H9 (cell line): ENCODE results near the gene PLPP2. TPM values are rescaled to one million over a fixed set of nuclear protein-coding genes. Genes with fewer than 3 reads are reported as not detected.

ENCODE experiments used
- DNase-seq: peaks from one replicate; pipeline ENCODE4 v3.0.0-alpha.2; 2017
- H2AFZ ChIP-seq: one replicate; pipeline ENCODE4 v1.6.1; 2013; ENCODE audit warnings: mild to moderate bottlenecking, low read length, control low read depth, moderate library complexity
- H2AK5ac ChIP-seq: 2 replicates; pipeline ENCODE4 v1.6.1; 2013; ENCODE audit warnings: low read length, control low read depth, mixed read lengths; ENCODE audit not compliant: insufficient read length
- H2BK120ac ChIP-seq: one replicate; pipeline ENCODE4 v1.6.1; 2013; ENCODE audit warnings: low read depth, mild to moderate bottlenecking, low read length, control low read depth, inconsistent platforms; ENCODE audit not compliant: poor library complexity, severe bottlenecking
- H2BK12ac ChIP-seq: 2 replicates; pipeline ENCODE4 v1.6.1; 2013; ENCODE audit warnings: low read length, control low read depth, mixed read lengths, low read depth; ENCODE audit not compliant: insufficient read length
- H2BK15ac ChIP-seq: 2 replicates; pipeline ENCODE4 v1.6.1; 2013; ENCODE audit warnings: low read depth, low read length, control low read depth
- H2BK20ac ChIP-seq: one replicate; pipeline ENCODE4 v1.6.1; 2013; ENCODE audit warnings: low read depth, mild to moderate bottlenecking, low read length, control low read depth, inconsistent platforms; ENCODE audit not compliant: poor library complexity, severe bottlenecking
- H2BK5ac ChIP-seq: 2 replicates; pipeline ENCODE4 v1.6.1; 2013; ENCODE audit warnings: low read length, control low read depth, mixed read lengths; ENCODE audit not compliant: insufficient read length
- H3K14ac ChIP-seq: 2 replicates; pipeline ENCODE4 v1.6.1; 2013; ENCODE audit warnings: low read length, control low read depth; ENCODE audit not compliant: insufficient read depth
- H3K18ac ChIP-seq: 2 replicates; pipeline ENCODE4 v1.6.1; 2013; ENCODE audit warnings: low read depth, mild to moderate bottlenecking, mixed read lengths, low read length, control low read depth; ENCODE audit not compliant: insufficient read length
- H3K23ac ChIP-seq: 2 replicates; pipeline ENCODE4 v1.6.1; 2013; ENCODE audit warnings: low read length, control low read depth, mixed read lengths, low read depth; ENCODE audit not compliant: insufficient read length
- H3K23me2 ChIP-seq: 2 replicates; pipeline ENCODE4 v1.6.1; 2013; ENCODE audit warnings: low read depth, mild to moderate bottlenecking, mixed read lengths, low read length, control low read depth; ENCODE audit not compliant: insufficient read length, poor library complexity, severe bottlenecking
- H3K27ac ChIP-seq: 2 replicates; pipeline ENCODE4 v1.5.1; 2013; ENCODE audit warnings: low read length, control low read depth, mixed read lengths, low read depth; ENCODE audit not compliant: insufficient read length
- H3K27me3 ChIP-seq: 2 replicates; pipeline ENCODE4 v1.6.1; 2013; ENCODE audit warnings: low read length, control low read depth, inconsistent platforms; ENCODE audit not compliant: insufficient read depth
- H3K4ac ChIP-seq: 2 replicates; pipeline ENCODE4 v1.6.1; 2013; ENCODE audit warnings: low read depth, mild to moderate bottlenecking, control low read depth, inconsistent platforms, low read length, moderate library complexity
- H3K4me1 ChIP-seq: 2 replicates; pipeline ENCODE4 v1.6.1; 2013; ENCODE audit warnings: low read length, control low read depth, inconsistent platforms; ENCODE audit not compliant: insufficient read depth
- H3K4me2 ChIP-seq: 2 replicates; pipeline ENCODE4 v1.6.1; 2013; ENCODE audit warnings: low read length, control low read depth, mixed read lengths; ENCODE audit not compliant: insufficient read length, insufficient read depth
- H3K56ac ChIP-seq: 2 replicates; pipeline ENCODE4 v1.6.1; 2013; ENCODE audit warnings: low read depth, mild to moderate bottlenecking, mixed read lengths, low read length, control low read depth; ENCODE audit not compliant: insufficient read length
- H3K79me1 ChIP-seq: 2 replicates; pipeline ENCODE4 v1.6.1; 2013; ENCODE audit warnings: low read depth, mild to moderate bottlenecking, moderate library complexity, low read length, control low read depth, inconsistent platforms; ENCODE audit not compliant: insufficient read depth, poor library complexity, severe bottlenecking
- H3K79me2 ChIP-seq: 2 replicates; pipeline ENCODE4 v1.6.1; 2013; ENCODE audit warnings: low read length, control low read depth, inconsistent platforms; ENCODE audit not compliant: insufficient read depth
- H3K9ac ChIP-seq: 2 replicates; pipeline ENCODE4 v1.6.1; 2013; ENCODE audit warnings: low read length, control low read depth, mixed read lengths; ENCODE audit not compliant: insufficient read length; ENCODE audit errors: extremely low read depth
- H3K9me3 ChIP-seq: one replicate; pipeline ENCODE4 v1.6.1; 2013; ENCODE audit warnings: low read depth, low read length, inconsistent platforms; ENCODE audit not compliant: control insufficient read depth
- H3T11ph ChIP-seq: one replicate; pipeline ENCODE4 v1.6.1; 2013; ENCODE audit warnings: mild to moderate bottlenecking, low read length, control low read depth, inconsistent platforms
- H4K20me1 ChIP-seq: one replicate; pipeline ENCODE4 v1.6.1; 2013; ENCODE audit not compliant: control insufficient read depth, insufficient read length, insufficient read depth
- H4K5ac ChIP-seq: 2 replicates; pipeline ENCODE4 v1.6.1; 2013; ENCODE audit warnings: low read depth, mild to moderate bottlenecking, mixed read lengths, low read length, control low read depth; ENCODE audit not compliant: insufficient read length
- H4K8ac ChIP-seq: replicated peaks from 2 replicates; pipeline ENCODE4 v1.6.1; 2013; ENCODE audit warnings: low read length, control low read depth, mixed read lengths, low read depth; ENCODE audit not compliant: insufficient read length
- H4K91ac ChIP-seq: 2 replicates; pipeline ENCODE4 v1.6.1; 2013; ENCODE audit warnings: low read depth, mild to moderate bottlenecking, moderate library complexity, mixed read lengths, low read length, control low read depth; ENCODE audit not compliant: insufficient read length
- H3K27ac Mint-ChIP-seq, 3 experiments: 2 replicates in 2 of 3; 3 replicates in 1 of 3; pipeline ENCODE4 v1.8.0; 2020 to 2021; ENCODE audit warnings: mixed read lengths in 3 of 3, mild to moderate bottlenecking in 1 of 3, moderate library complexity in 1 of 3
- H3K27me3 Mint-ChIP-seq: 2 replicates; pipeline ENCODE4 v1.8.0; 2021; ENCODE audit warnings: low read depth, mild to moderate bottlenecking, moderate library complexity, mixed read lengths
- H3K36me3 Mint-ChIP-seq, 3 experiments: 2 replicates in 2 of 3; 3 replicates in 1 of 3; pipeline ENCODE4 v1.8.0; 2020 to 2021; ENCODE audit warnings: low read depth in 3 of 3, mixed read lengths in 3 of 3; ENCODE audit not compliant: insufficient read depth in 1 of 3
- H3K4me1 Mint-ChIP-seq, 2 experiments: 2 replicates each; pipeline ENCODE4 v1.8.0; 2020; ENCODE audit warnings: mixed read lengths in 2 of 2
- H3K4me3 Mint-ChIP-seq, 2 experiments: 2 replicates in 1 of 2; 3 replicates in 1 of 2; pipeline ENCODE4 v1.8.0; 2020 to 2021; ENCODE audit warnings: mild to moderate bottlenecking in 2 of 2, mixed read lengths in 2 of 2, moderate library complexity in 1 of 2
- H3K9me3 Mint-ChIP-seq, 2 experiments: 2 replicates in 1 of 2; 3 replicates in 1 of 2; pipeline ENCODE4 v1.8.0; 2020; ENCODE audit warnings: mild to moderate bottlenecking in 2 of 2, mixed read lengths in 2 of 2, moderate library complexity in 1 of 2
- WGBS: extraction: QIAGEN DNeasy Blood & Tissue Kit; methylation state at CpG from one replicate; pipeline ENCODE4 v1.1.7; 2013; ENCODE audit warnings: missing lambda C conversion rate, low lambda C conversion rate, mixed read lengths; ENCODE audit not compliant: insufficient read length; ENCODE audit errors: extremely low coverage; 5-methylcytosine and 5-hydroxymethylcytosine counted together
- total RNA-seq: library from RNA; stranded (reverse); gene quantifications from 2 replicates; pipeline ENCODE4 v1.2.1, GENCODE V29; 2021
- TF ChIP-seq, protein P1 (sequence below): fragments of 200-600 bp; sonication (generic); conservative IDR thresholded peaks from 3 replicates; pipeline ENCODE4 v1.8.0; 2021; ENCODE audit warnings: antibody characterized with exemption, mild to moderate bottlenecking

PLPP2 gene
- total RNA-seq, 1 experiment from 2014 or later = 143 TPM

DNA sequence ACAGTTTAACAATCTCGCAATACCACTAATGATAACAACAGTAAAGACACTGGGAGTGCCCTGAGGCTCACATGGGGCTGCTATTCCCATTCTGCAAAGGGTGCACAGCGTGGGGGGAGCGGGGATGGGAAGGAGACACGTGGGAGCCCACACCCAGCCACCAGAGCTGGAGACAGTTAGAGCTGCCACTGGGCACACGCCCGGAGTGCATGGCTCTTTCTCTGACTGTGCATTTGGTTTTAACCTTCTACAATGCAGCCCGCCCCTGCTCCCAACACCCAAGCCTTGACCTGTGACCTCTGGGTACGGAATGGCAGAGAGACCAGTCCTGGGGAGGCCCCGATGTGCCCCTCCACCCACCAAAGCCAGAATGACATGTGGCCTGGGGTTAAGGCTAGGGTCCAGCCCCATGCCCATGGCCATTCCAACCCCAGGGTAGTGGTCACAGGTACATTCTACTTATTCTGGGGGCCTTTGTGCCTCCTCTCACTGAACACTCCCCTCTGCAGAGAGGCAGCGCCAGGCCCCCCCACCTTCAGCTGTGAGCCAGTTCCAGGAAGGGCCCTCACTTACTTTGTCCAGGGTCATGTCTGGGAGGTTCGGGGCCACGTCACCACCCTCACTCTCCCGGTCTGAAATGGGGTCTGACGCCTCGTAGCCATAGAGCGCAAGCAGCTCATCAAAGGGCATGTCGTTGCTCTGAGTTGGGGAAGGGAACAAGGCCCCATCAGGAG lies 36.3 kb upstream of the PLPP2 start:
- Histone ChIP-seq H2BK15ac (no peak overlapping the region), H4K8ac (no peak overlapping the region), H3K4ac (no peak overlapping the region), H2BK12ac (no peak overlapping the region), H3K79me1 (peaks cover 8% of the 10 kb centered on the region), H4K5ac (no peak overlapping the region), H2AK5ac (no peak overlapping the region), H2BK20ac (no peak overlapping the region), H3K27me3 (no peaks in the 10 kb centered on the region), H4K91ac (no peak overlapping the region), H3T11ph (no peak overlapping the region), H3K9ac (no peak overlapping the region), H3K4me1 (no peaks in the 10 kb centered on the region), H2BK5ac (no peak overlapping the region), H3K23me2 (no peaks in the 10 kb centered on the region), H3K9me3 (no peaks in the 10 kb centered on the region), H2BK120ac (no peak overlapping the region), H4K20me1 (no peaks in the 10 kb centered on the region), H3K18ac (no peak overlapping the region), H3K56ac (no peak overlapping the region), H3K23ac (no peak overlapping the region), H3K27ac (no peak overlapping the region), H3K79me2 (no peaks in the 10 kb centered on the region; the same call in 1 of the 2 replicates), H3K4me2 (no peak overlapping the region), H3K14ac (no peak overlapping the region), H2AFZ (no peak overlapping the region)
- H3K36me3 Mint-ChIP-seq = peaks cover 49 to 62% (median 58%) of the 10 kb centered on the region in 3 experiments
- DNase-seq = no peak
- H3K27ac Mint-ChIP-seq = no peak overlapping the region
- no CpG with 5 or more reads among the region's 17 CpGs for WGBS
- no peaks in the 10 kb centered on the region for H3K4me1 Mint-ChIP-seq
- H3K9me3 Mint-ChIP-seq = peaks cover 6 to 10% of the 10 kb centered on the region in 2 experiments; a peak in 4 of 5 replicates
- TF ChIP-seq, protein P1, sequence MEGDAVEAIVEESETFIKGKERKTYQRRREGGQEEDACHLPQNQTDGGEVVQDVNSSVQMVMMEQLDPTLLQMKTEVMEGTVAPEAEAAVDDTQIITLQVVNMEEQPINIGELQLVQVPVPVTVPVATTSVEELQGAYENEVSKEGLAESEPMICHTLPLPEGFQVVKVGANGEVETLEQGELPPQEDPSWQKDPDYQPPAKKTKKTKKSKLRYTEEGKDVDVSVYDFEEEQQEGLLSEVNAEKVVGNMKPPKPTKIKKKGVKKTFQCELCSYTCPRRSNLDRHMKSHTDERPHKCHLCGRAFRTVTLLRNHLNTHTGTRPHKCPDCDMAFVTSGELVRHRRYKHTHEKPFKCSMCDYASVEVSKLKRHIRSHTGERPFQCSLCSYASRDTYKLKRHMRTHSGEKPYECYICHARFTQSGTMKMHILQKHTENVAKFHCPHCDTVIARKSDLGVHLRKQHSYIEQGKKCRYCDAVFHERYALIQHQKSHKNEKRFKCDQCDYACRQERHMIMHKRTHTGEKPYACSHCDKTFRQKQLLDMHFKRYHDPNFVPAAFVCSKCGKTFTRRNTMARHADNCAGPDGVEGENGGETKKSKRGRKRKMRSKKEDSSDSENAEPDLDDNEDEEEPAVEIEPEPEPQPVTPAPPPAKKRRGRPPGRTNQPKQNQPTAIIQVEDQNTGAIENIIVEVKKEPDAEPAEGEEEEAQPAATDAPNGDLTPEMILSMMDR = no peak
- no peaks in the 10 kb centered on the region for H3K27me3 Mint-ChIP-seq
- H3K4me3 Mint-ChIP-seq = no peak overlapping the region
